ENCODE results near the gene MCTP1. TPM values are rescaled to one million over a fixed set of nuclear protein-coding genes. Genes with fewer than 3 reads are reported as not detected.
A peak's percentile ranks its signal among the peaks of the same experiment; 100 is the strongest.

Gene MCTP1
- total and polyA plus RNA-seq, 9 donors: 4.3 to 11.0 (median 7.3) TPM

DNA sequence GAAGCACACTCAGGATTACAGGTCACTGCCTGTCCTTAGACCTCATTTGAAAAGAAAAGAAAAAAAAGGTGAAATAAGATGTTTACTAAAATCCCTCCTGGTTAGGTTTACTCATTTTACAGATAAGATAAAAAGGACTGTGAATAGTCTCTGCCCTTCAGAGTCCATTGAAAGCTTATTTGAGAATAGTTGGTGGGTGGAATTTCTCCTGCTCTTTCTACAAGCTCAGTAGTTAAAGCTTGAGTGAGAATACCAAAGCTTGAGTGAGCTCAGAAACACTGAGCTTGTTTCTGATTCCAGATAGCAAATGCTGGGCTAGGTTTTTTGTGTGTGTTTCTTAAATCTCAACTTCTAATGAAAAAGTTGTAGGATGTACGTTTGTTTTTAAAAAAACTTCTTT lies 559.8 kb downstream of the MCTP1 start:
- no peaks in the 10 kb centered on the region for H3K9me3 ChIP-seq (replicated peaks; ENCODE audit: control insufficient read depth, low read depth, low read length)
- no peaks in the 10 kb centered on the region for H3K4me1 ChIP-seq (ENCODE audit: control insufficient read depth, insufficient read depth, low read length)
- H3K27me3 ChIP-seq (ENCODE audit: control insufficient read depth, insufficient read depth, low read length): no peaks in the 10 kb centered on the region
- DNase-seq: no peak
- WGBS (ENCODE audit: insufficient coverage): no CpG with 5 or more reads among the region's 1 CpG
- no peak overlapping the region for H3K4me3 ChIP-seq (ENCODE audit: low read length)
- H3K27ac ChIP-seq (ENCODE audit: low read length): no peak overlapping the region
- no peaks in the 10 kb centered on the region for H3K36me3 ChIP-seq (ENCODE audit: control insufficient read depth, insufficient read depth, low read length)

DNA sequence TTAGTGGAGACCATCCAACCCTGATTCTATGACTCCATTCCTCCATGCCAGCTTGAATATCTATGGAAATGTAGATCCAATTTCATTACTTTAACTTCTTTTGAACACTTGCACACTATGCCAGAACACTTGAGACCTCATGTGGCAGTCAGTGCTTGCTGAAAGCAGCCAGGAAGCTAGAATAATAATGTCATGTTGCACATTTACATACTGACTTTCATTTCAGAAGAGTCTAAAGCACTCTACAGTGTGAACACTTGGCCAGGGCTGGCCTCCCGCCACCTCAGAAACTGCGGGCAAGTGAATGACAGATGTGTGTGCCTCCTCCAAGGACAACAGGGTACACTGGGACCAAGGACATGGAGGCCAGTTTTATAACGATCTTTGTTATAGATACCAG lies 569.1 kb downstream of the MCTP1 start:
- Histone ChIP-seq H3K27me3 (ENCODE audit: control insufficient read depth, insufficient read depth, low read length) (no peaks in the 10 kb centered on the region), H3K36me3 (ENCODE audit: control insufficient read depth, insufficient read depth, low read length) (peaks cover 3% of the 10 kb centered on the region), H3K4me3 (ENCODE audit: low read length) (no peak overlapping the region), H3K27ac (ENCODE audit: low read length) (no peak overlapping the region), H3K9me3 (replicated peaks; ENCODE audit: control insufficient read depth, low read depth, low read length) (no peaks in the 10 kb centered on the region), H3K4me1 (ENCODE audit: control insufficient read depth, insufficient read depth, low read length) (no peaks in the 10 kb centered on the region)
- 82% methylated on average over 2 of the region's 3 CpGs for WGBS (ENCODE audit: insufficient coverage)
- no peak for DNase-seq

DNA sequence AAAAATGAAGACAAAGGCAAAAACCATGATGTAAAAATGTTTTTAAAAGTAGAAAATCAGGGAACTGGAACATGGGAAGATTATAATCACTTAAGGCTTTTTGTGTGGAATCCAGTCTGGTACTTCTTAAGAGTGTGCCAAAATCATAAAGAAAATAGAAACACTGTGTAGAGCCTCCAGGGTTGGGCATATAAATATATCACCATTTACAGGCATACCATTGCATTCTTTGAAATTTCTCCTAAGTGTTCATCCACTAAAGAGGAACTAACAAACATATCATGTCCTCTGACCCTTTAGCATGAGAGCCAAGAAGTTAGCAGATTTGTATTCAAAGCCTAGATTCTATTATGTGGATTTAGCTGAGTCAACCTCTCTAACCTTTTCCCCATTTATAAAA lies 573.1 kb downstream of the MCTP1 start:
- no peak for DNase-seq
- H3K36me3 ChIP-seq (ENCODE audit: control insufficient read depth, insufficient read depth, low read length): peaks cover 3% of the 10 kb centered on the region
- H3K4me3 ChIP-seq (ENCODE audit: low read length): no peak overlapping the region
- no peaks in the 10 kb centered on the region for H3K9me3 ChIP-seq (replicated peaks; ENCODE audit: control insufficient read depth, low read depth, low read length)
- H3K27ac ChIP-seq (ENCODE audit: low read length): no peak overlapping the region
- no peaks in the 10 kb centered on the region for H3K4me1 ChIP-seq (ENCODE audit: control insufficient read depth, insufficient read depth, low read length)
- H3K27me3 ChIP-seq (ENCODE audit: control insufficient read depth, insufficient read depth, low read length): no peaks in the 10 kb centered on the region

DNA sequence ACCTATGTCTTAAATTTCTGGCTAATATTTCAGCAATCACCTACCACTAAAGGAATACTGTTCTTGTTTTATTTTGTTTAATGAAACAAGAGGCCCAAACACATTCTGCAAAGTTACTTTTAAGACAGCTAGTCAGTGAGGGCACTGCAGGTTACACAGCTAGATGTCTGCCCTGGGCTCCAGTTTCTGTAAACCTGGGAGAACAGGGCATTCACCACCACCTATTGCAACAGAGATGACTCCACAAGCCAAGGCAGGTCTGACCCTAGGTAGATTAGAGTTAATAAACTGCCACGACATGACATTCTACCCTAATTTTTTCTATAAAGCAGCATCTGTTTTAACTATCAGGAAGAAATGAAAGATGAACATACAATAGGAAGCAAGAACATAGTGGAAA lies 575.6 kb downstream of the MCTP1 start:
- H3K9me3 ChIP-seq (replicated peaks; ENCODE audit: control insufficient read depth, low read depth, low read length): no peaks in the 10 kb centered on the region
- H3K27ac ChIP-seq (ENCODE audit: low read length): no peak overlapping the region
- no peaks in the 10 kb centered on the region for H3K27me3 ChIP-seq (ENCODE audit: control insufficient read depth, insufficient read depth, low read length)
- WGBS (ENCODE audit: insufficient coverage): no CpG with 5 or more reads among the region's 1 CpG
- H3K4me3 ChIP-seq (ENCODE audit: low read length): no peak overlapping the region
- no peaks in the 10 kb centered on the region for H3K4me1 ChIP-seq (ENCODE audit: control insufficient read depth, insufficient read depth, low read length)
- no peak for DNase-seq
- no peaks in the 10 kb centered on the region for H3K36me3 ChIP-seq (ENCODE audit: control insufficient read depth, insufficient read depth, low read length)

DNA sequence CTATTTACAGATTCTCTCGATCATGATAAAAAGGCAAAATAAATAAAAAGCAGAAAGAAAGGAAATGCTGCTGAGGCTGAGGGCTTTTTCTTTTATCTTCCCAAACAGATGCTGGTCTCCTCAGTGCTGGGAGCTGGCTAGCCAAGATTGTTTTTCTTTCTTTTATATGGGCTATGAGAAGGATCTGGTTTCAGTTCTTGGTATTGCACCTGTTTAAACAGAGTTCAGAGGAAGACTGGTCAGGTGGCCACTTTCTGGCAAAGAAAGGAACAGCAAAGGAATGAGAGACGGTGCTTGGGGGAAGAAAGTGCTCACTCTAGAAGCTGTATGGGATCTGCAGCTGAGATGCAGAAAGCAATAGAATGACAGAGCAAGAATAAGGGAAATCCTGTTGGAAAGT lies 577.5 kb downstream of the MCTP1 start:
- Histone ChIP-seq H3K36me3 (ENCODE audit: control insufficient read depth, insufficient read depth, low read length) (no peaks in the 10 kb centered on the region), H3K27ac (ENCODE audit: low read length) (no peak overlapping the region), H3K4me1 (ENCODE audit: control insufficient read depth, insufficient read depth, low read length) (no peaks in the 10 kb centered on the region), H3K27me3 (ENCODE audit: control insufficient read depth, insufficient read depth, low read length) (no peaks in the 10 kb centered on the region), H3K9me3 (replicated peaks; ENCODE audit: control insufficient read depth, low read depth, low read length) (no peaks in the 10 kb centered on the region), H3K4me3 (ENCODE audit: low read length) (no peak overlapping the region)
- DNase-seq: peak; percentile 33
- WGBS (ENCODE audit: insufficient coverage): 0% methylated on average over 1 of the region's 2 CpGs

DNA sequence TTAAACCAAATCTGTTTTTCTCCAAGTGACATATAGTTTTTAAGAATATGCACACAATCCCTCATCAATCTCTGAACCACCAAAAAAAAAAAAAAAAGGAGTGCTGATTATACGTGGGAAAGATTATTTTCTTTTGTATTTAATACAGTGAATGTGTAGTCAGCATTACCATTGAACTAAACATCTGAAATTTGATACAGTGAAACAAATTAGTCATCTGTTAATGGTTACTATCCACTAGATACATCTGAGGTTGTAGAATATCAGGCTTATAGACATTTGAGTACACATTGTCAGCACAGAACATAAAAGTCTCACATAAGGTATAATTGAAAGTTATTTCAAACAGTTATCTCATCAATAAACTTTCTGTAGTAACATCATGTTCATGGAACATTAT lies 579.5 kb downstream of the MCTP1 start:
- WGBS (ENCODE audit: insufficient coverage): no CpG with 5 or more reads among the region's 1 CpG
- H3K27me3 ChIP-seq (ENCODE audit: control insufficient read depth, insufficient read depth, low read length): no peaks in the 10 kb centered on the region
- no peak overlapping the region for H3K4me3 ChIP-seq (ENCODE audit: low read length)
- H3K9me3 ChIP-seq (replicated peaks; ENCODE audit: control insufficient read depth, low read depth, low read length): no peaks in the 10 kb centered on the region
- no peak overlapping the region for H3K27ac ChIP-seq (ENCODE audit: low read length)
- H3K36me3 ChIP-seq (ENCODE audit: control insufficient read depth, insufficient read depth, low read length): no peaks in the 10 kb centered on the region
- no peaks in the 10 kb centered on the region for H3K4me1 ChIP-seq (ENCODE audit: control insufficient read depth, insufficient read depth, low read length)
- DNase-seq: no peak

DNA sequence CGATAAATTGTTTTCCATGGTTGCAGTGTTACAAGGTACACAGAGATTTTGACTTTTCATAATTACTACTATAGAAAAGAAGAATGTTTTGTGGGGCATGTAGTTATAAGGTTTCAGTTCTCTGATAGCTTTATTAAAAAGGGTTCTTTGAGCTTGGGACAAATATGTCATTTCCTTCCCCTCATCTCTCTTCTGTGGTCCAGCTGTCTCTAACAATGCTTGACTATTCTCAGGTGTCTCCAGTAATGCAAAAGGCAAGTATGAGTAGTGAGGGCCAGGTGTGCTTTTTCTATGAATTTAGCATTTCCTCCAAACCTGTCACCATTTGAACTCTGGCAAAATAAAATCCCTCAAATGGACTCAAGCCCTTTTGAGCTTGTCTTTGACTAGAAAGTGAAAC lies 582.2 kb downstream of the MCTP1 start:
- H3K27me3 ChIP-seq (ENCODE audit: control insufficient read depth, insufficient read depth, low read length): no peaks in the 10 kb centered on the region
- WGBS (ENCODE audit: insufficient coverage): no CpG with 5 or more reads among the region's 1 CpG
- H3K36me3 ChIP-seq (ENCODE audit: control insufficient read depth, insufficient read depth, low read length): no peaks in the 10 kb centered on the region
- no peak for DNase-seq
- no peak overlapping the region for H3K27ac ChIP-seq (ENCODE audit: low read length)
- H3K4me3 ChIP-seq (ENCODE audit: low read length): no peak overlapping the region
- H3K4me1 ChIP-seq (ENCODE audit: control insufficient read depth, insufficient read depth, low read length): no peaks in the 10 kb centered on the region
- no peaks in the 10 kb centered on the region for H3K9me3 ChIP-seq (replicated peaks; ENCODE audit: control insufficient read depth, low read depth, low read length)

DNA sequence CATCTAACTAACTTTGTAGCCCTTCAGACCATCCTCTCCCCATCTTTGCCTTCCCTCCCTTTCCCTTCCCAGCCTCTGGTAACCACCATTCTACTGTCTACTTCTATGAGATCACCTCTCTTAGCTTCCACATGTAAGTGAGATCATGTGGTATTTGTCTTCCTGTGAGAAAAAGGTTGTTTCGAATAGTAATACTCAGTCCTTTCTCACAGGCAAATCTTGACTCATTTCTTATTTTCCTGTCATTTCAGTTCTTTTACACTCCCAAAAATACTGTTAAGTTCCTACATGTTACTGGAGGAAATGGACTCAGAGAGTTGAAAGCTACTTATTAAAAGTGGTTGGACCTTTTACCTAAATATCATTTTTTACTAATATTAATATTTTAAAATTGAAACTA lies 584.3 kb downstream of the MCTP1 start:
- H3K27me3 ChIP-seq (ENCODE audit: control insufficient read depth, insufficient read depth, low read length): no peaks in the 10 kb centered on the region
- H3K9me3 ChIP-seq (replicated peaks; ENCODE audit: control insufficient read depth, low read depth, low read length): no peaks in the 10 kb centered on the region
- no CpG with 5 or more reads among the region's 1 CpG for WGBS (ENCODE audit: insufficient coverage)
- H3K27ac ChIP-seq (ENCODE audit: low read length): no peak overlapping the region
- no peak overlapping the region for H3K4me3 ChIP-seq (ENCODE audit: low read length)
- no peaks in the 10 kb centered on the region for H3K36me3 ChIP-seq (ENCODE audit: control insufficient read depth, insufficient read depth, low read length)
- H3K4me1 ChIP-seq (ENCODE audit: control insufficient read depth, insufficient read depth, low read length): no peaks in the 10 kb centered on the region
- DNase-seq: no peak

DNA sequence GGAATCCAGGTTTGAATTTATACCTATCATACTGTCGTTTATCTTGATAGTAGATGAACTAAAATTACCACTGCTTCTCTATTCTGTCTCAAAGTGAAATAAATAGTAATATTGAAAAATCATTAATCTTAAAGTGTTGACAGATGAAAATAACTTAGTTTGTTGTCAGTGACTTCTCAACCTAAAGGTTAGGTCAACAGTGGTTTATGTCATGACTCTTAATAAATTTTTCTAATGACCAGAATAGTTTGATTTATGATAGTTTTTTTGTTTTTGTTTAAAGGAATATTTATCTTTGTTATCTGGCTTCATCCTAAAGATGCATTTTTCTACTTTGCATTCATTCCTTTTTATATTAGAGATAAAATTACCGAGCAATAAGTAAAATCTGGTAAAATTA lies 585.3 kb downstream of the MCTP1 start:
- Histone ChIP-seq H3K4me3 (ENCODE audit: low read length) (no peak overlapping the region), H3K4me1 (ENCODE audit: control insufficient read depth, insufficient read depth, low read length) (no peaks in the 10 kb centered on the region), H3K27me3 (ENCODE audit: control insufficient read depth, insufficient read depth, low read length) (no peaks in the 10 kb centered on the region), H3K27ac (ENCODE audit: low read length) (no peak overlapping the region), H3K9me3 (replicated peaks; ENCODE audit: control insufficient read depth, low read depth, low read length) (no peaks in the 10 kb centered on the region), H3K36me3 (ENCODE audit: control insufficient read depth, insufficient read depth, low read length) (no peaks in the 10 kb centered on the region)
- WGBS (ENCODE audit: insufficient coverage): 100% methylated on average over 1 of the region's 2 CpGs
- DNase-seq: no peak

DNA sequence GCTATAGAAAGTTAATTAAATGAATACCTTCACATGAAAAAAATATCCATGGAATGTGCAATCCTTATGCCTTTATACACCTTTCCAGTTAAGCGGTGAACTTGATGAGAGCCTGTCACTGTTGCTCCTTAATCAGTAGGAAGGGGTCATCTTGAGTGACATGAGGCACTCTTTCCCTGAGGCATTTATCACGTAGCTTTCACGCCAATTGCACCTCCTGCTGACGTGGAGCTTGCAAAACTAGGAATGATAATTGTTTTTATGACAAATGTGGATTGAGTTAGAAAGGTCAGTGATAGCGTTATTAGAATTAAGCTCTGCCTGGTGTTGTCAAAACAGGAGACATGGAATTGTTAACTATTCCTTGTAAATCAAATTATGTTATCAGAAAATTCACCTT lies 586.7 kb downstream of the MCTP1 start:
- Histone ChIP-seq H3K36me3 (ENCODE audit: control insufficient read depth, insufficient read depth, low read length) (no peaks in the 10 kb centered on the region), H3K27ac (ENCODE audit: low read length) (no peak overlapping the region), H3K9me3 (replicated peaks; ENCODE audit: control insufficient read depth, low read depth, low read length) (no peaks in the 10 kb centered on the region), H3K4me3 (ENCODE audit: low read length) (no peak overlapping the region), H3K4me1 (ENCODE audit: control insufficient read depth, insufficient read depth, low read length) (no peaks in the 10 kb centered on the region), H3K27me3 (ENCODE audit: control insufficient read depth, insufficient read depth, low read length) (no peaks in the 10 kb centered on the region)
- WGBS (ENCODE audit: insufficient coverage): 89% methylated on average over 3 of the region's 5 CpGs
- DNase-seq: no peak

DNA sequence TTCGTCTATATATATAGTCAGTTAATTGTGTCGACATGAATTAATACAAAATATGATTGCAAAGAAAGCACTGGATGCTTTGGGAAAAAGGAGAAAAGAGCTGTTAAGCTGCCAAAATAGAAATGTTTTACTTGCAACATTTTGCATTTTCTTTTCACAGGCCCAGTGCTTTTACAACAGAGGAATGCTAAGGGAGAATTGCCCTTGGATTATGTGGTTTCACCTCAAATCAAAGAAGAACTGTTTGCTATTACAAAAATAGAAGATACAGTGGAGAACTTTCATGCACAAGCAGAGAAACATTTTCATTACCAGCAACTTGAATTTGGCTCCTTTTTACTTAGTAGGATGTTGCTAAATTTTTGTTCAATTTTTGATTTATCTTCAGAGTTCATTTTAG lies 590.2 kb downstream of the MCTP1 start:
- WGBS (ENCODE audit: insufficient coverage): no CpG with 5 or more reads among the region's 2 CpGs
- no peaks in the 10 kb centered on the region for H3K9me3 ChIP-seq (replicated peaks; ENCODE audit: control insufficient read depth, low read depth, low read length)
- no peaks in the 10 kb centered on the region for H3K27me3 ChIP-seq (ENCODE audit: control insufficient read depth, insufficient read depth, low read length)
- no peaks in the 10 kb centered on the region for H3K4me1 ChIP-seq (ENCODE audit: control insufficient read depth, insufficient read depth, low read length)
- H3K27ac ChIP-seq (ENCODE audit: low read length): no peak overlapping the region
- no peak overlapping the region for H3K4me3 ChIP-seq (ENCODE audit: low read length)
- no peaks in the 10 kb centered on the region for H3K36me3 ChIP-seq (ENCODE audit: control insufficient read depth, insufficient read depth, low read length)
- DNase-seq: no peak

Measured in muscle of leg (tissue), 11 donors.